AG09319 (cell line): Measurements from ENCODE around the gene PRDM16.

Source experiments
- DNase-seq: peaks from one replicate; pipeline ENCODE4 v3.0.0-alpha.2; 2010; ENCODE audit warnings: low read depth; ENCODE audit errors: extremely low read depth
- TF ChIP-seq, protein P1 (sequence below): IDR thresholded peaks from 2 replicates; pipeline ENCODE4 v1.5.1; 2011; ENCODE audit warnings: low read depth, mild to moderate bottlenecking, inconsistent platforms, low read length, moderate library complexity

PRDM16 gene

GRCh38 chr1:3442901-3443300, 373.9 kb downstream of the PRDM16 start:
- TF ChIP-seq, protein P1, sequence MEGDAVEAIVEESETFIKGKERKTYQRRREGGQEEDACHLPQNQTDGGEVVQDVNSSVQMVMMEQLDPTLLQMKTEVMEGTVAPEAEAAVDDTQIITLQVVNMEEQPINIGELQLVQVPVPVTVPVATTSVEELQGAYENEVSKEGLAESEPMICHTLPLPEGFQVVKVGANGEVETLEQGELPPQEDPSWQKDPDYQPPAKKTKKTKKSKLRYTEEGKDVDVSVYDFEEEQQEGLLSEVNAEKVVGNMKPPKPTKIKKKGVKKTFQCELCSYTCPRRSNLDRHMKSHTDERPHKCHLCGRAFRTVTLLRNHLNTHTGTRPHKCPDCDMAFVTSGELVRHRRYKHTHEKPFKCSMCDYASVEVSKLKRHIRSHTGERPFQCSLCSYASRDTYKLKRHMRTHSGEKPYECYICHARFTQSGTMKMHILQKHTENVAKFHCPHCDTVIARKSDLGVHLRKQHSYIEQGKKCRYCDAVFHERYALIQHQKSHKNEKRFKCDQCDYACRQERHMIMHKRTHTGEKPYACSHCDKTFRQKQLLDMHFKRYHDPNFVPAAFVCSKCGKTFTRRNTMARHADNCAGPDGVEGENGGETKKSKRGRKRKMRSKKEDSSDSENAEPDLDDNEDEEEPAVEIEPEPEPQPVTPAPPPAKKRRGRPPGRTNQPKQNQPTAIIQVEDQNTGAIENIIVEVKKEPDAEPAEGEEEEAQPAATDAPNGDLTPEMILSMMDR: no peak
- DNase-seq: no peak

GRCh38 chr1:3443807-3444206, 374.8 kb downstream of the PRDM16 start:
- TF ChIP-seq, protein P1: no peak
- DNase-seq: no peak

- TF ChIP-seq, protein P1: no peak
Observed at GRCh38 chr1:3444298-3444697, 375.3 kb downstream of the PRDM16 start.

DNA sequence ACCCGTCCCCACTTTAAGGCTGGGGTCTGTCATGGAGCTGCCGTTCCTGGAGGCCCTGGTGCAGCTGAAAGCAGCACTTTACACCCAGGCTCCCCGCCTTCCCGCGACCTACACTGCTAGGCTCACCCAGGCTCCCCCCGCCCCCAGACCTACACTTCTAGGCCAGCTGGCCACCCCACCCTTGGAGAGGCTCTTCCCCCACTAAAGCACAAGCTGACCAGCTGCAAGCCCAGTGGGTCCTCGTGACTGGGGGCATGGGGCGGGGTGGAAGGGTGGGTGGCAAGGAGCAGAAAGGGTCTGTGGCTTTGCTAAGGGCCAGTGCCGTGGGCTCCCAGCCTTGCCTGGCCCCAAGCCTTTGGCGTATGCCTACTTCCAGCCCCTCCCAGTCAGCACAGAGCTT, 375.7 kb downstream of the PRDM16 start:
- TF ChIP-seq, protein P1: no peak
- no peak for DNase-seq

More at GRCh38 chr1:3444298-3444697, 375.3 kb downstream of the PRDM16 start:
- DNase-seq: no peak

- TF ChIP-seq, protein P1: no peak
- no peak for DNase-seq
Observed at GRCh38 chr1:3450202-3450863, 381.3 kb downstream of the PRDM16 start.

DNA sequence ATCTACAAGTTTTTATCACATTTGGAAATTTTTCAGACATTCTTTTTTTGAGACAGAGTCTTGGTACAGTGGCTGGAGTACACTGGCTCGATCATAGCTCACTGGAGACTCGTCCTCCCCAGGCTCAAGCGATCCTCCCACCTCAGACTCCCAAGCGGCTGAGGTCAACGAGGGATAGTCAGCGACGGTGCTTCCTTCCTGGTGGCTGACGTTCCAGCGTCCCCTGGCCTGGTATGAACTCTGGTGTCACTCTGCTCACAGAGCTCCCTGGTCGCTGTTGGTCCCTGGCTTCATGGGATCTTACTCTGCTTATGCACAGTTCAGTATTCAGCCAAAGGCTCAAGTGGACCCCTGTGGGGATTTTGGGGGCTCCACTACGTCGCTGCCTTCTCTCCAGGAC, 382.0 kb downstream of the PRDM16 start:
- TF ChIP-seq, protein P1: no peak
- no peak for DNase-seq

- TF ChIP-seq, protein P1: no peak
- DNase-seq: no peak
Observed at GRCh38 chr1:3451994-3452865, 383.2 kb downstream of the PRDM16 start.
